Measurements from ENCODE around the gene RTN4IP1. TPM values are rescaled to one million over a fixed set of nuclear protein-coding genes. Genes with fewer than 3 reads are reported as not detected.

Gene RTN4IP1
- total and polyA plus RNA-seq, 10 of the 15 experiments (the other 5 are each of a cell fraction or from before 2014, with no cell fraction given): 8.2 to 17.0 (median 9.8) TPM

DNA sequence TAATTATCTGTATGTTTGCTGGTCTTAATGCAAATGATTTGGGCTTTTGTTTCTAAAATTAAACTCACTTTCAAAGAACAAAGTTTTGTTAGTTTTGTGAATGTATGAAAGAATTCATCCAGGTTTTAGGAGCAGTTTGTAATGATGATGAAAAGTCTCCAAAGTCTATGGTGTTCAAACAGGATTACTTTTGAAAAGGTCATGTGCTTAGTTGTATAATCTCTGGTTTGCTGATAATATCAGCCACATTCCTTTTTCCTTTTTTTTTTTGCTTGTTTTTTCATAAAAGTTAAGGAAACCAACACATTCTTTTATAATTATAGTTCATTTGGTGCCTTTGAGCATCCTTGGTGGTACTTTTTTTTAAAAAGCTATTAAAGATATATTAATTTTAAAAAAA, 88.9 kb downstream of the RTN4IP1 start (continued):
- no peak for TF ChIP-seq CHD1 (IDR thresholded peaks at IDR 0.05; ENCODE audit: low read depth, low read length)

- intact Hi-C loops (cut with micrococcal nuclease; ENCODE audit: unreplicated experiment) (no loop called here), in situ Hi-C loops (cut with MboI) (no loop called here)
- Histone ChIP-seq H3K79me2 (ENCODE audit: control insufficient read depth, insufficient read depth, low read length) (no peaks in the 10 kb centered on the region; the same call in 1 of the 2 replicates), H3K4me2 (ENCODE audit: control insufficient read depth, insufficient read depth) (no peak overlapping the region), H2AFZ (ENCODE audit: control insufficient read depth, low read depth, low read length) (no peak overlapping the region), H3K9me3 (replicated peaks; ENCODE audit: control insufficient read depth, insufficient read depth, low read length) (no peaks in the 10 kb centered on the region), H3K9ac (ENCODE audit: control insufficient read depth, insufficient read depth, low read length) (no peak overlapping the region), H3K4me3 (no peak overlapping the region), H3K36me3 (ENCODE audit: control insufficient read depth in 2 of 2, insufficient read depth in 2 of 2, low read length in 1 of 2) (peaks cover 3 to 41% of the 10 kb centered on the region in 2 experiments), H3K4me1 (ENCODE audit: control insufficient read depth, insufficient read depth, low read length) (peaks cover 2% of the 10 kb centered on the region; the same call in 1 of the 2 replicates), H3K27me3 (replicated peaks in 1 of 2; ENCODE audit: control insufficient read depth in 2 of 2, insufficient read depth in 2 of 2, low read length in 1 of 2) (no peaks in the 10 kb centered on the region), H4K20me1 (ENCODE audit: control insufficient read depth, insufficient read depth) (no peaks in the 10 kb centered on the region), H3K27ac (ENCODE audit: control insufficient read depth, insufficient read depth) (no peak overlapping the region)
- POLR2A ChIA-PET: no interaction called here
- WGBS (ENCODE audit: insufficient coverage, insufficient replicate concordance, low lambda C conversion rate, missing lambda C conversion rate): 77% methylated on average over 9 of the region's 9 CpGs
- ATAC-seq (no peak; the same call in 2 of the 3 replicates), FAIRE-seq (no peak), DNase-seq (ENCODE audit: low read depth, low spot score) (no peak)
- no TSS peak for BruUV-seq (replicated peaks)
- SMC1A ChIA-PET (ENCODE audit: uncharacterized antibody, unreplicated experiment): interaction anchor here (0.6 to 3.0 kb wide), 8 partner anchors 11 to 92 kb away, joined by 3 to 12 read pairs (median 3); no protein-coding TSS in a partner anchor
- TF ChIP-seq STAT1 (conservative IDR thresholded peaks at IDR 0.05) (no peak), MTA2 (IDR thresholded peaks at IDR 0.05; ENCODE audit: low read depth) (no peak), IKZF2 (IDR thresholded peaks at IDR 0.05) (no peak), BACH1 (IDR thresholded peaks at IDR 0.05; ENCODE audit: borderline replicate concordance) (no peak), CREB1 (IDR thresholded peaks at IDR 0.05; ENCODE audit: low read depth) (no peak), ZNF217 (IDR thresholded peaks at IDR 0.05) (no peak), NFIC (IDR thresholded peaks at IDR 0.05; ENCODE audit: low read depth, low read length) (no peak), CBX5 (IDR thresholded peaks at IDR 0.05; ENCODE audit: low read depth) (no peak), CBX3 (IDR thresholded peaks at IDR 0.05; ENCODE audit: borderline replicate concordance, low read depth) (no peak), BMI1 (IDR thresholded peaks at IDR 0.05; ENCODE audit: borderline replicate concordance) (no peak), ZNF384 (IDR thresholded peaks at IDR 0.05; ENCODE audit: borderline replicate concordance, low read depth, low read length) (no peak)
- TF ChIP-seq, protein P1, sequence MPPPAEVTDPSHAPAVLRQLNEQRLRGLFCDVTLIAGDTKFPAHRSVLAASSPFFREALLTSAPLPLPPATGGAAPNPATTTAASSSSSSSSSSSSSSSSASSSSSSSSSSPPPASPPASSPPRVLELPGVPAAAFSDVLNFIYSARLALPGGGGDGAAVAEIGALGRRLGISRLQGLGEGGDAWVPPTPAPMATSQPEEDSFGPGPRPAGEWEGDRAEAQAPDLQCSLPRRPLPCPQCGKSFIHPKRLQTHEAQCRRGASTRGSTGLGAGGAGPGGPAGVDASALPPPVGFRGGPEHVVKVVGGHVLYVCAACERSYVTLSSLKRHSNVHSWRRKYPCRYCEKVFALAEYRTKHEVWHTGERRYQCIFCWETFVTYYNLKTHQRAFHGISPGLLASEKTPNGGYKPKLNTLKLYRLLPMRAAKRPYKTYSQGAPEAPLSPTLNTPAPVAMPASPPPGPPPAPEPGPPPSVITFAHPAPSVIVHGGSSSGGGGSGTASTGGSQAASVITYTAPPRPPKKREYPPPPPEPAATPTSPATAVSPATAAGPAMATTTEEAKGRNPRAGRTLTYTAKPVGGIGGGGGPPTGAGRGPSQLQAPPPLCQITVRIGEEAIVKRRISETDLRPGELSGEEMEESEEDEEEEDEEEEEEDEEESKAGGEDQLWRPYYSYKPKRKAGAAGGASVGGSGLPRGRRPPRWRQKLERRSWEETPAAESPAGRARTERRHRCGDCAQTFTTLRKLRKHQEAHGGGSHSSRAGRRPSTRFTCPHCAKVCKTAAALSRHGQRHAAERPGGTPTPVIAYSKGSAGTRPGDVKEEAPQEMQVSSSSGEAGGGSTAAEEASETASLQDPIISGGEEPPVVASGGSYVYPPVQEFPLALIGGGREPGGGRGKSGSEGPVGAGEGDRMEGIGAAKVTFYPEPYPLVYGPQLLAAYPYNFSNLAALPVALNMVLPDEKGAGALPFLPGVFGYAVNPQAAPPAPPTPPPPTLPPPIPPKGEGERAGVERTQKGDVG (CRISPR knock-in tag; IDR thresholded peaks at IDR 0.05): no peak
- TF ChIP-seq, protein P2, sequence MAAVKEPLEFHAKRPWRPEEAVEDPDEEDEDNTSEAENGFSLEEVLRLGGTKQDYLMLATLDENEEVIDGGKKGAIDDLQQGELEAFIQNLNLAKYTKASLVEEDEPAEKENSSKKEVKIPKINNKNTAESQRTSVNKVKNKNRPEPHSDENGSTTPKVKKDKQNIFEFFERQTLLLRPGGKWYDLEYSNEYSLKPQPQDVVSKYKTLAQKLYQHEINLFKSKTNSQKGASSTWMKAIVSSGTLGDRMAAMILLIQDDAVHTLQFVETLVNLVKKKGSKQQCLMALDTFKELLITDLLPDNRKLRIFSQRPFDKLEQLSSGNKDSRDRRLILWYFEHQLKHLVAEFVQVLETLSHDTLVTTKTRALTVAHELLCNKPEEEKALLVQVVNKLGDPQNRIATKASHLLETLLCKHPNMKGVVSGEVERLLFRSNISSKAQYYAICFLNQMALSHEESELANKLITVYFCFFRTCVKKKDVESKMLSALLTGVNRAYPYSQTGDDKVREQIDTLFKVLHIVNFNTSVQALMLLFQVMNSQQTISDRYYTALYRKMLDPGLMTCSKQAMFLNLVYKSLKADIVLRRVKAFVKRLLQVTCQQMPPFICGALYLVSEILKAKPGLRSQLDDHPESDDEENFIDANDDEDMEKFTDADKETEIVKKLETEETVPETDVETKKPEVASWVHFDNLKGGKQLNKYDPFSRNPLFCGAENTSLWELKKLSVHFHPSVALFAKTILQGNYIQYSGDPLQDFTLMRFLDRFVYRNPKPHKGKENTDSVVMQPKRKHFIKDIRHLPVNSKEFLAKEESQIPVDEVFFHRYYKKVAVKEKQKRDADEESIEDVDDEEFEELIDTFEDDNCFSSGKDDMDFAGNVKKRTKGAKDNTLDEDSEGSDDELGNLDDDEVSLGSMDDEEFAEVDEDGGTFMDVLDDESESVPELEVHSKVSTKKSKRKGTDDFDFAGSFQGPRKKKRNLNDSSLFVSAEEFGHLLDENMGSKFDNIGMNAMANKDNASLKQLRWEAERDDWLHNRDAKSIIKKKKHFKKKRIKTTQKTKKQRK (IDR thresholded peaks at IDR 0.05; ENCODE audit: low read depth, low read length): no peak
- RAD21 ChIA-PET (ENCODE audit: unreplicated experiment): interaction anchor here (1.1 to 1.7 kb wide), 2 partner anchors 26 to 34 kb away, joined by 3 to 5 read pairs; no protein-coding TSS in a partner anchor
- CTCF ChIA-PET: interaction anchor here (0.8 to 2.2 kb wide), 7 partner anchors 13 to 200 kb away, joined by 3 to 15 read pairs (median 6); no protein-coding TSS in a partner anchor
Measured at GRCh38 chr6:106539936-106540335, 89.4 kb downstream of the RTN4IP1 start.

Measured in GM12878 (cell line).